ENCODE measurements around the gene COL18A1. TPM values are rescaled to one million over a fixed set of nuclear protein-coding genes. Genes with fewer than 3 reads are reported as not detected.

Gene COL18A1
- total RNA-seq, 1 experiment from 2014 or later: 676 TPM

GRCh38 chr21:45509566-45510465, 104.9 kb downstream of the COL18A1 start:
- intact Hi-C loops (cut with micrococcal nuclease; ENCODE audit: unreplicated experiment): no loop called here
- Histone ChIP-seq H3K9me3 (ENCODE audit: control insufficient read depth, insufficient read depth, low read depth, low read length) (no peaks in the 10 kb centered on the region), H3K4me1 (ENCODE audit: control insufficient read depth, insufficient read depth, low read length) (peaks cover 29% of the 10 kb centered on the region), H3K27ac (ENCODE audit: low read length) (no peak overlapping the region), H3K36me3 (ENCODE audit: control insufficient read depth, insufficient read depth, low read length) (no peaks in the 10 kb centered on the region; the same call in 1 of the 2 replicates), H3K27me3 (ENCODE audit: control insufficient read depth, insufficient read depth, low read length) (no peaks in the 10 kb centered on the region), H3K4me3 (ENCODE audit: low read depth in 2 of 2, low read length in 2 of 2) (no peak overlapping the region)
- no TSS peak for BruUV-seq (replicated peaks)
- in situ Hi-C loops (cut with HindIII; ENCODE audit: low pct_unique_long_range_greater_than_20kb, low sequenced_read_pairs): no loop called here
- ATAC-seq (no peak), DNase-seq (ENCODE audit: low read depth, low spot score) (no peak)
- TF ChIP-seq POLR2AphosphoS5 (IDR thresholded peaks at IDR 0.05; ENCODE audit: low read depth, low read length) (no peak), CTCF (IDR thresholded peaks at IDR 0.05) (peak; percentile 52; the same call in 1 of the 2 replicates)
- CTCF ChIA-PET: no interaction called here
- POLR2A ChIA-PET: no interaction called here

- intact Hi-C loops (cut with micrococcal nuclease; ENCODE audit: unreplicated experiment) (no loop called here), in situ Hi-C loops (cut with HindIII; ENCODE audit: low pct_unique_long_range_greater_than_20kb, low sequenced_read_pairs) (no loop called here)
- Histone ChIP-seq H3K27me3 (ENCODE audit: control insufficient read depth, insufficient read depth, low read length) (no peaks in the 10 kb centered on the region), H3K4me3 (ENCODE audit: low read depth in 2 of 2, low read length in 2 of 2) (no peak overlapping the region), H3K4me1 (ENCODE audit: control insufficient read depth, insufficient read depth, low read length) (peaks cover 30% of the 10 kb centered on the region), H3K27ac (ENCODE audit: low read length) (no peak overlapping the region), H3K36me3 (ENCODE audit: control insufficient read depth, insufficient read depth, low read length) (no peaks in the 10 kb centered on the region; the same call in 1 of the 2 replicates), H3K9me3 (ENCODE audit: control insufficient read depth, insufficient read depth, low read depth, low read length) (no peaks in the 10 kb centered on the region)
- ChIA-PET CTCF (no interaction called here), POLR2A (no interaction called here)
- ATAC-seq (no peak), DNase-seq (ENCODE audit: low read depth, low spot score) (no peak)
- TF ChIP-seq CTCF (IDR thresholded peaks at IDR 0.05) (no peak), POLR2AphosphoS5 (IDR thresholded peaks at IDR 0.05; ENCODE audit: low read depth, low read length) (no peak), SIN3A (IDR thresholded peaks at IDR 0.05; ENCODE audit: borderline replicate concordance, insufficient read depth, low read depth, low read length) (no peak), TCF7L2 (IDR thresholded peaks at IDR 0.05; ENCODE audit: low read depth, low read length) (no peak), REST (IDR thresholded peaks at IDR 0.05; ENCODE audit: insufficient read depth in 1 of 2, low read depth in 2 of 2, low read length in 1 of 2) (no peak)
- no TSS peak for BruUV-seq (replicated peaks)
These were observed 105.5 kb downstream of the COL18A1 start for GRCh38 chr21:45510466-45510955.

All from Panc1 (cell line).